Ureter (tissue), 1 donor: ENCODE results near the gene PTGFRN. TPM values are rescaled to one million over a fixed set of nuclear protein-coding genes. Genes with fewer than 3 reads are reported as not detected.

ENCODE experiments used
- DNase-seq: peaks from one replicate; pipeline ENCODE4 v3.0.0-alpha.2; 2020; ENCODE audit warnings: low spot score
- total RNA-seq: library from RNA; stranded (reverse); gene quantifications from one replicate; pipeline ENCODE4 v1.2.4, GENCODE V29; 2023
- donor health status: DM: yes; HTN: yes; CAD: no.

PTGFRN gene
- total RNA-seq, 1 donor from 2014 or later = 103 TPM

DNA sequence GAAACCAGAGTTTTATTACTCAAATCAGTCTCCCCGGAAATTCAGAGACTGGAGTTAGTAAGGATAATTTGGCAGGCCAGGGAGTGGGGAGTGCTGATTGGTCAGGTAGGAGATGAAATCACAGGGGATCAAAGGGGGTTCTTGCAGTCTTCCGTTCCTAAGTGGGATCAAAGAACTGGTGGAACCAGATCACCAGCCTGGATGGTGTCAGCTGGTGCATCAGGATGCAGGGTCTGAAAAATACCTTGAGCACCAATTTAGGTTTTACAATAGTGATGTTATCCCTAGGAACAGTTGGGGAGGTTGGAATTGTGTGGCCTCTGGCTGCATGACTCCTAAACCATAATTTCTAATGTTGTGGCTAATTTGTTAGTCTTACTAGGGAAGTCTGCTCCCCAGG lies 90.4 kb downstream of the PTGFRN start:
- DNase-seq = no peak

DNA sequence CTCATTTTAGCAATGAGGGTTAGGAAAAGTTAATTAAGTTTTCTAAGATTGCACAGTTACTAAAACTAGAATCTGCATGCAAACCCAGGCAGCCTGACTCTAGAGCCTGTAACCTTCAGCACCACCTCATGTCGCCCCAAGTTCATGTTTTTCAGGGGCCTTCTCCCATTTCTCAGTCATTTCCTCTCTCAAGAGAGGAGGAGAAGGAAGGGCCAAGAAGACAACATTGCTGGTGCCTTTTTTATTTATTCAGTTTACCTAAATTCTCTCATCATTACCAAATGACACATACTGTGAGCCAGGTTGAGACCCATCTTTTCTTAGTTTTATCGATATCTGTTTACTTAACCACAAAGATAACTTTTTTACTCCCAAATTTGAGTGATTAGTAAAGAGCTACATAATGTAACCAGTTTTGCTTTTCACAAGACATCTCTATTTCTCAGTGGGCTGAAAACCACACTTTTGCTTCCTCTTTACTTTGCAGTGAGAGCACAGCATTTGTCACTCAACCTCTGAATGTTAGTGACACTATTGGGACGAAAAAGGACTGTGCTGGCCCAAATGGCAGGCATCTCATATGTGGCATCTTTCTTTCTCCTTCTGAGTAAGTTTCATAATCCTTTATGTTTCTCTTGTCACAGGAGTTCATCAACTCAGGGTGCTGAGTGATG lies 91.7 kb downstream of the PTGFRN start, which contains the start of gene CD101:
TSS of gene CD101 (plus strand) at position 507 of the 674 bp plus-strand sequence. CDS start at position 565, 58 bp downstream.
- DNase-seq = no peak

DNA sequence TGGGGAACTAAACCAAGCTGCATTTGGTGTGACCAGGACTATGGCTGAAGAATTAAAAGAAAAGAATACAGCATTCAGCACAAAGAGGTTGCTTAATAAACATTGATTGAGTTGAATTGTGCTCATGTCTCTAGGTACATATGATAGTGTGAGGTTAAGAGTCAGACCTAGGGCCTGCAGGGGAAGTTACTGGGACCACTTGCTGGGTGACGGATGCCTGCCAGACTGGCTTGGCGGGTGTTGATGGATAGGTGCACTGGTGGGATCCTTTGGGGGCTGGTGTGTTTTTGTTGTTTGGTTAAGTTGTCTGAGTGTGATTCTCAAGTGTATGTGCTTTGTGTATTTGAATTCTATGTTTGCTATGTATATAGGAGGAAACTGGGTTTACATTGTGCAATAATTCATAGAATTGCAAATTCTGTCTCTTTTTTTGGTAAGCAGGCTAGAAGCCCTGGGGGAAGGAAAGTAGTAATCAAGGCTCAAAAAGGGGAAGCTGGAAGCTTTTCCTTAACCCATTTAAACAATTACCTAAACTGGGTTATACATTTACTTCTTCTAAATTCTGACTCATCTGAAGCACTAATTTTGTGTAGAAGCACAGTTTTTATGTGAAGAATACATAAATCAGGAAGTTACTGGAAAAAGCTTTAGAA lies 93.6 kb downstream of the PTGFRN start:
- no peak for DNase-seq

DNA sequence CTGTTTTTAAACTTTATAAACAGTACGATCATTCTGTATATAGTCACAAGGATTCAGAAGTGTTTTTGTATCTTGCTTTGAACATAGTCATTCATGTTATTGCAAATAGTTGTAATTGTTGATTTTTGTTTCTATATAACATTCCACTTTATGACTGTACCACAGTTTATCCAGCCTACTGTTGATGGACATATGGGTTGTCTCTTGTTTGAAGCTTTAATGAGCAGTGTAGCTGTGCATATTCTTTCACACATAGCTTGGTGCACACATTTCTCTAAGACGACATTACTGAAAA lies 98.0 kb downstream of the PTGFRN start:
- DNase-seq = no peak

DNA sequence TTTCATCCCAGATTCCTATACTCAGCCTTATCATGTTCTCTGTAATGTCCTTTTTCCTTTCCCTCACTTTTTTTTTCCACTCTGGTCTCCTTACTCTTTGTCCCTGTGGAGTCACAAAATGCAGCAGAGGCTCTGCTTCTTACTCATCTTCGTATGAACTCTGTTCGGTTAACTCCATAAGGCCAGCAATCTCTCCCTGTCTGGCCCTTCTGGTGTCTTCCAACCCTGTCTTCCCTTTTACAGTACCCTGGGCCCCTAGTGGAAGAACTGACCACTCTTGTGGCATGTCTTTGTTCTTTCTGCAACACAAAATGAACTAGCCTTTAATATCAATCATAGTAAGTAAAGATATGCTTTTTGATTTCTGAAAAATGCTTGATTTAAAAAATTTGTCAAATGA lies 98.9 kb downstream of the PTGFRN start:
- DNase-seq = no peak

DNA sequence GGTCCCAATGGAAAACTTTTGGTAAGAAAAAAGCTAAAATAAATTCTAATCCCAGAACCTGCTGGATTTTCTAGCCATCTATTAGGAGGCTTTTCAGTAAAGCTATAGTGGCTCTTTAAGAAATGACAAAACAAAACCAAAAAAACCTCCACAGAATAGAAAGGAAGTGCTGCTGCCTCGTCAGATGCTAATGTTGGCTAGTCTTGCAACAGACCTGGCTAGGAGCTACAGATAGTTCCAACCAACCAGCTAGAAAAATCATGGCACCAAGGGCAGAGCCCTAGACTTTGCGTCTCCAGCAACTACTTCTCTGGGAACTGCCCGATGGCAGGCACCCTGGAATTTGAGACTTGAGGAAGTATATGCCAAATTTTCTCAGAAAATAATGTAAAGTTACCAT lies 99.4 kb downstream of the PTGFRN start:
- DNase-seq = no peak

DNA sequence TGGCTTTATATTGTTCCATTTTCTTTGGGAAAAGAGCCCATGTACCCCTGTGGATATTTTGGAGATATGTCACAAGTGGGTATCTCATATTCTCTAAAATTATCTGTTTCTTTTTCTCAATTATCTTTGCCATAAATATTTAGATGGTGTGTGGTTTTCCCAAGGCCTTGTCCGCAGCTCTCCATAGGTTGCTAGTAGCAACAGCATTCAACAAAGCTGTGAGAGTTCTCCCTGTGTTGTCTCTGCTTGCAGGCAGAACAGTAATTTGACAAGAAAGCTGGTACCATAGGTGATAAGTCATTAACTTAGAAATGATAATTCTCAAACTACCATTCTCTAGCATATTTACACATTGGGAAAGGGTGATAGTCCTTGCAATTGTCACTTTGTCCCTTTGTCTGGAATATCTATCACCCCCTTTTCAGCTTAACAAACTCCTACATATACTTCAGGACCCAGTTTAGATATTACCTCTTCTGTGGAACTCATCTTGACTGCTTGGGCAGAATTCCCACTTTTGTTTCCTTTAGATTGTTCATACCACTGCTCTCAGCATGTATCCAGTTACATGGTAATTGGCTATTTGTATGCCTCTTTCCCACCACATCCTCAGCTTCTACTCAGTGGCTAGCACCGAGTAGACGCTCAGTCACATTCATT lies 100.7 kb downstream of the PTGFRN start:
- DNase-seq = no peak

DNA sequence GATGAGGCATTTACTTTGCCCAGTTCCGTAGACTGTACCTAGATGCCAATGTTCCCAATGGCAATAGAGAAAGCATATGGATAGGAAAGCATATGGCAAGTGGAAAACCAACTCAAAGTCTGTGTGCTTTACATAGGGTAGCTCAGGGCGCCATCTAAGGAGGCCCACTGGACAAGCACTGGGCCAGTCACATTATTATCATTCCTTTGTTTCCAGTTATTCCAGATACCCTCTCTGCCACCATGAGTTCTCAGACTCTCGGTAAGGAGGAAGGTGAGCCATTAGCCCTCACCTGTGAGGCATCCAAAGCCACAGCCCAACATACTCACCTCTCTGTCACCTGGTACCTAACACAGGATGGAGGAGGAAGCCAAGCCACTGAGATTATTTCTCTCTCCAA lies 101.6 kb downstream of the PTGFRN start:
- DNase-seq = no peak

DNA sequence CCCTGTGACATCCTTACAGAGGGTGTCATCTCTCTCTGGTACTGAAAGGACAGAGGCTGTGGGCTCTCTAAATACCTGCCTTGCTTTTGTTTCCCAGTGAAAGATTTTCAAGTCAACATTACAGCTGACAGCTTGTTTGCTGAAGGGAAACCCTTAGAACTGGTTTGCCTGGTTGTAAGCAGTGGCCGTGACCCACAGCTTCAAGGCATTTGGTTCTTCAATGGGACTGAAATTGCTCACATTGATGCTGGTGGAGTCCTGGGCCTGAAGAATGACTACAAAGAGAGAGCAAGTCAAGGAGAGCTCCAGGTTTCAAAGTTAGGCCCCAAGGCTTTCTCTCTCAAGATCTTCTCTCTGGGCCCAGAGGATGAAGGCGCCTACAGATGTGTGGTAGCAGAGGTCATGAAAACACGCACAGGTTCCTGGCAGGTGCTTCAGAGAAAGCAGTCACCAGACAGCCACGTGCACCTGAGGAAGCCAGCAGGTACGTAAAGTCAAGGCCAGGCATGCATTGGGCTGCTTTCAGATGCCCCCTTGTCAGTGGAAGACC lies 103.7 kb downstream of the PTGFRN start:
- DNase-seq = no peak

DNA sequence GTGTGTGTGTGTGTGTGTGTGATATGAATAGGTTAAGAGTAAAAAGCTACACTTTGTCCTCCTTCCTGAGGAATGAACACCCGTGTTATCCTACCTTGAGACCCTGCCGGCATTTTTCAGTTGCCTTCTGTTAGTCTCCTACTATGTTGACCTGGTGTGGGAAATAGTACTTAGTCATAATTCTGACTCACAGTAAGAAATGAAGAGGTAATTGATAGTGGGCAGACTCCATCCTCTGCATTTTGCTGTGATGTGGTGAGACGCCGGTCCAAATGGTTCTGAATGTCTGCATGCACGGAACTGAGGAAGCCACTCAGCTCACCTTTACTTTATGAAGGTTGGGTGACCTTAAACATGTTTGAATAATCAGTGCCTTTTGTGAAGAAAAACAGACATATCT lies 104.5 kb downstream of the PTGFRN start:
- no peak for DNase-seq

DNA sequence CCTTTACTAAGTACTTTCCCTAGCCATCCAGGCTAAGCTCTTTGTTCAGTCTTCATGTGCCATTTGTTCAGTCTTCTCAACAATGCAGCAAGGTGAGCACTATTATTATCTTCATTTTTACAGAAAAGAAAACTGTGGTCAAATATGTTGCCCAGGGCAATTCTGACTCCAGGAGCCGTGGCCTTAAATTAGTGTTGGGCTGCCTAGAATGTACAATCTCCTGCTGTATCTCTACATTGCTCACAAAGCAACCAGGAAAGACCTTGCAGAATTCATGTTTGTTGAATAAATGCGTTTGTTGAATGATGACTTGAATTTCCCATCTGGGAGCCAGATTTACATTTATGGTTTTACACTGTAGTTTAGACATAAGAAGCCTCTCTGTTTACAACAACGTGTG lies 106.0 kb downstream of the PTGFRN start:
- no peak for DNase-seq

DNA sequence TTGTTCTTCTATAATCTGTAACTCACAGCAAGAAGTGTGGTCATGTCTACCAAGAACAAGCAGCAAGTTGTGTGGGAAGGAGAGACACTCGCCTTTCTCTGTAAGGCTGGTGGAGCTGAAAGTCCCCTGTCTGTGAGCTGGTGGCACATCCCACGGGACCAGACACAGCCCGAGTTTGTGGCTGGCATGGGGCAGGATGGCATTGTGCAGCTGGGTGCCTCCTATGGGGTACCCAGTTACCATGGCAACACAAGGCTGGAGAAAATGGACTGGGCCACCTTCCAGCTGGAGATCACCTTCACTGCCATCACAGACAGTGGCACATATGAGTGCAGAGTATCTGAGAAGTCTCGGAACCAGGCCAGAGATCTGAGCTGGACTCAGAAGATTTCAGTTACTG lies 107.3 kb downstream of the PTGFRN start:
- DNase-seq = no peak

DNA sequence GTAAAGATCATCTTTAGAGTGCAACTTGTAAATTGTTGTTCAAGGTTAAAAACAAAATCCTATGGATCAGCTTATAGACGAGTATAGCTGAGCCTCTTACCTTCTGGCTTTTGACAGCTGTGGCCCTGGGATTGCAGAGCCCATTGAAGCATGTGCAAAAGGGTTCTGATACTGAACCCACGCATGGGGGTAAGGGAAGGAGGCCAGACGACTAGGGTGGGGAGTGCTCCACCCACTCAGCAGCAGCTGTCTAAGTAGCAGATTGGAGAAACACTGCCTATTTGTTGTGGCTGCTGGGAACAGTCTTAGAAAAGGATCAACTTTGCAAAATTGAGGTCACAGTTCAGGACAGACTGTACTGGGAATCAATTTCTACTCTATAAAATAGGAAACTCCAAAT lies 107.9 kb downstream of the PTGFRN start:
- no peak for DNase-seq

DNA sequence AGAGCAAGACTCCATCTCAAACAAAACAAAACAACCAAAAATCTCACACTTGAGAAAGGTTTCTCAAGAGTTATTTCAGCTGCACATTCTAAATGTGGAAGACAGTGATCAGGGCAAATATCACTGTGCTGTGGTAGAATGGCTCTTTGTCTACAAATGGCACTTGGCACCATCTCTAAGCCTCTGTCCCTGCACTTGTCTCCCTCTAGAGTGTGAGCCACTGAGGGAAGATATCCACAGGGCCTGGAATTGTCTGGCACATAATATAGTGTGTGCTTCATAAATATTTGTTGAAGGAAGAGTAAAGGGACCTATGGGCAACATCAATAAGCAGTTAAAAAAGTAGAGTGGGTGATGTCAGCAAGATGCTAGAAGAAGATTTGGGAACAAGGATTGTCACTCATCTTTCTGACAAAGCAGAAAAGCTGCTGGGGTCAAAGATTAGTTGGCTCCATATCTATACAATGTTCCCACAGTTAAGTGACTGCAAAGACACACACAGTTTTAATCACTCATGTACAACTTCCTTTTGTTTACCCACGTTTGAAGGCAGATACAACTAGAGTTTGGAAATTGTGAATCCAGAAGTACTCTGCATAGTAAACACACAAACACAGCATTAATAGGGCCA lies 110.9 kb downstream of the PTGFRN start:
- no peak for DNase-seq

DNA sequence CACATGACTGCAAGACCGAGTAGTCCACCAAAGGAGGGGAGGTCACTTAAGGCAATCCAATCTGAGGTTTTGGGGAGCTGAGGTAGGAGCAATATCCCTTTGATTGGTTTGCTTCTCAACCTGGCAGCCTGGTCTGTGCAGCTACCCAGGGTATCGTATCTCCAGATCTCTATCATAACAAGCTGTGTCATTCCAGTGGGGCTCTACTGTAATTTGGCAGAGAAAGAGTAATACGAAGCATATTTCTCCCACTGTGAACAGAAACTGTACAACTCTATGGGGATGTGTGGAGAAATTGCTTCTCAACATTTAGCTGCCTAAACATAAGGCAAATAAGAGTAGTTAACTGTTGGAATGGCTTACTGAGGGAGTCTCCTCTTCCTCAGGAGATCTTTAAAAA lies 112.4 kb downstream of the PTGFRN start:
- DNase-seq = no peak

DNA sequence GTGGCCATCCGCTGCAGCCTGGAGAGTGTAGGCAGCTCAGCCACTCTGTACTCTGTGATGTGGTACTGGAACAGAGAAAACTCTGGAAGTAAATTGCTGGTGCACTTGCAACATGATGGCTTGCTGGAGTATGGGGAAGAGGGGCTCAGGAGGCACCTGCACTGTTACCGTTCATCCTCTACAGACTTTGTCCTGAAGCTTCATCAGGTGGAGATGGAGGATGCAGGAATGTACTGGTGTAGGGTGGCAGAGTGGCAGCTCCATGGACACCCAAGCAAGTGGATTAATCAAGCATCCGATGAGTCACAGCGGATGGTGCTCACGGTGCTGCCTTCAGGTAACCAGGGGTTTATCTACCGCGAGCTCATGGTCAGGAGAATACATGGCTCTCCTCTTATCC lies 115.9 kb downstream of the PTGFRN start:
- DNase-seq = no peak

DNA sequence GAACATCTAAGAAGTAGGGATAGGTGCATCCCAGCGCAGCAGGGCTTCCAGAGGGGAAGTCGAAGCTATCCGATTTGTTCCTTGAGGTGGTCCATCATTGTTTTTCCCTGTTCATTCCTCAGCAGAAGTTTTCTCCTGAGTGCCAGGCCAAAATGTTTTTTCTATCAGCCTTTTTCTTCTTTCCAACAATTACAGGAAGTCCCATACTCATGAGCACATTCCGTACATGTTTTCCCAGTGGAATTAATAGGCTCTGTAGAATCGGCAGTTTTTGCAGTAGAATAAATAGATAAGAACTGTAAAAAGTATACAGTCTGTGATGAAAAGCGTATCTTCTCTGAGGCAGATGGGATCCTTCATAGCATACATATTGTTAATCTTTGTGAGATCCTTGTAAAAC lies 116.6 kb downstream of the PTGFRN start:
- no peak for DNase-seq

DNA sequence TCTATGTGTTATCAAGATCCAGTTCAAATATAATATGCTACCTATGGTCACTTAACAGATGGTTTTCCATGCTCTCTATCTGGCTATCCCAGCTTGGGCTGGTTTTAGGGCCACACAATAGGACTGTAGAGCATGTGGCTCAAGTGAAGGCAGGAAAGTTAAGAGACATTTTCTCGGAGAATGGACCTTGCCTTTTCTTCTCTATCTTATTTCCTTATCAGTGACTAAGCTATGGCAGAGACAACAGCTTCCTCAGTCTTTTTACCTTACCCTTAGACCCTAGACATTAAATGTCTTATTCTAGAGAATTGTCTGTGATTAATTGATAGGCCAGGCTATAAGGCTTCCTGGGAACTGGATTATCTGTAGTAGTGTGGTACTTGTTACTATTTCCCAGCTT lies 120.0 kb downstream of the PTGFRN start:
- DNase-seq = no peak

DNA sequence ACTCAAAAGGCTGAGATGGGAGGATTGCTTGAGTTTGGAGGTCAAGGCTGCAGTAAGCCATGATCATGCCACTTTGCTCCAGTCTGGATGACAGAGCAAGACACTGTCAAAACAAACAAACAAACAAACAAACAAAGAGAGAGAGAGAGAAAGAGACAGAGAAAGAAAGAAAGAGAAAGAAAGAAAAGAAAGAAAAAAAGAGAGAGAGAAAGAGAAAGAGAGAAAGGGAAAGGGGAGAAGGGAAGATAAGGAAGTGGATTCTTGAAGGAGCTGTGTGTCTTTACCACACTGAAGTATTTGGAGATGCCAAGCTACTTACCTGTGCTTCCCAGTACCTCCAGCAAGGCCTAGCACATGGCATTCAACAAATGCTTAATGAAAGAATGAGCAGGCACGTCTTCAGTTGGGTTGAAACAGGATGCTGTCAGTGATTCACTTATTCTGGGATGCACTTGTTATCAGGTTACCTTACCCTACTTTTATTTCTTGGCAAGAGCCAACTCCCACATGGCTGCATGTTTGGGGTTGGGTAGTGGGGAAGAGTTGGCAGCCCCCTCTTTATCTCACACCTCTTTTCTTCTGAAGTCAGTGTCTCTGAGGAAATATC lies 120.7 kb downstream of the PTGFRN start:
- no peak for DNase-seq

DNA sequence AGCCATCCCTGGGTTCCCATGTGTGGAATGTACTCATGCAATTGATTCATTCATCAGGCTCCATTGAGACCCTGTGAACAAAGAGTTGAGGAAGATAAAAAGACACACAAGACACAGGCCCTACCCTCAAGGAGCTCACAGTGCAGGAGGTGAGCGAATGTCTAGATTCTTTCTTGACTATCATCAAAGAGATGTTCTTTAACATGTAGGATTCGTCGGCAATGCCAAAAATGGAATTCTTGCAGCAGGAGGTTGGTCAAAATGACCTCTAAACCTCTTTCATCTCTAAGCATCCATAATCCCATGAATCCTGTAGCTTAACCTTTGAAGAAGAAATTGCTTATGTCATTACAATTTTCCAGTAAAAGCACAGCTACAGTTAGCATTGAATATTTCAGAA lies 122.5 kb downstream of the PTGFRN start:
- DNase-seq = no peak

DNA sequence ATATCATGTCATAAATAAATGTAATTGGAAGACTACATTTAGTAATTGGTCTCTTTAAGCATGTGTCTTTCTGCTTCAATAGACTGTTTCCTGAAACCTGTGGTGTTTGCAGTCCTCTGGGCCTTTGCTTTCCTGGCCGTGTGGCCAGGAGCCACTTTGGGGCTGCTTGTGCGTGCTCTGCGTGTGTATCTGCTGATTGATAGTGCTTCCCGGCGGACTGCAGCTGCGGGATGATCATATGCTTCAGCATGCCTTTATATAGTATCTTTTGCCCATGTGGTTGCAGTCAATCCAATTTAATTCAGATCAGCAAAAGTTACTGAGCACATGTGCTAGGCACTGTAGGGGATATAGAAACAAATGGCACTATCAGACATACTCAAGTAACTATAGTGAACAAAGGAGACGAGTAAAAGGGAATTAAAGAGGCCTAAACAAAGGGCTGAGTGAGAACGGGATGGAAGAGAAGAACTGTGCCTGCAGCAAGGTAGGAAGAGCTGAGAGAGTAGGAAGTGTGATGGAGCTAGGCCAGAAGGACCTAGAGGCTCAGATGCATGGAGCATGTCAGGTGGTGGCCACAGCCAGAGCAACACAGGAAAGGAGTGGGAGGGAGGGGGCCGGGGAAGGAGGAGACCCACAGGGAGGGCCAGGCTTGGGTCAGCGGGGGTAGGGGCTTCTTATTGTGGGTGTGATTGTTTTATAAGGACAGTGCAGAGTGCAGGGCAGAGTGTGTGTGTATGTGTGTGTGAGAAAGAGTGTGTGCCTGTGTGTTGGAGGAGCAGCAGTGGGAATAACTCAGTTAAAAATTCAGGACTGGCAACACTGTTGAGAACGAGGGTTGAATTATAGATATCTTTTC lies 123.2 kb downstream of the PTGFRN start:
- DNase-seq = no peak
